ENCODE measurements around the gene SIRT3. TPM values are rescaled to one million over a fixed set of nuclear protein-coding genes. Genes with fewer than 3 reads are reported as not detected.
A peak's percentile ranks its signal among the peaks of the same experiment; 100 is the strongest.
"Not testable (repeated sequence)": the region's sequence is repeated elsewhere in the genome, so short reads cannot be mapped to it uniquely, and the experiment has no call there.

SIRT3 gene
- total RNA-seq, 4 donors from 2014 or later, result 21.2 to 36.3 (median 29.3) TPM

DNA sequence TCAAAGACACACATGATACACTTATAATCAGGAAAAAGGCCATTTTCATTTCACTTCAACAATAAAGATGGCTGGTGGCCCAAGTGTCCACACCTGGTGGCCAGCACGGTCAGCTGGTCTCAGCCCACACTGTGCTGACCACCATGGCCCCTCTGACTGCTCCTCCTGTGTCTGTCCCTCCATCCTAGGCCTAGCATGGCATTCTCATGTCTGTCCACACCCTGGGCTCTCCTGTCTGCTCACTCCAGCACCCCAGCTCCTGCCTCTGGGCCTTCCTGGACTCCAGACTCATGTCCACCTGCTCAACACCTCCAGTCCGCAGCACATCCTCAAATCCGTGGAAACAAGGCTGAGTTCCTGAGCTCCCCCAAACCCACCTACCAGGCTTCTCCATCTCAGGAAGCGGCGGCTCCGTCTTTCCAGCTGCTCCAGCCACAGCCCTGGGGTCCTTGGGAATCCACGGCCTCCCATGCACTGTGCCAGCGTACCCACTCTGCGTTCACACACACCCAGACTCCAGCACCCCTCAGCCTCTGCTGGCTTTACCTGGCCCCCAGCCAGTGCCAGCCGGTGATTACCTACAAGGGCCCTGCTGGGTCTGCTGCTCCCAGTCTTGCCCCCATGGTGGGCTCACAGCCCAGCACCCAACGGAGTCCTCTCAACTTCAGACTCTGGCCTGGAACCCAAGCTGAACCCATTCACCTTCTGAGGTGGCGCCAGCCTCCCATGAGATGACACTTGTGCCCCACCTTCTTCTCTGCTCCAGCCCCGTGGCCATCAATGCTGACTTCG, 13.9 kb downstream of the SIRT3 start:
- H3K36me3 ChIP-seq, result peaks cover 0 to 13% (median 0%) of the 10 kb centered on the region in 3 donors
- no peaks in the 10 kb centered on the region for H3K4me1 ChIP-seq
- no peaks in the 10 kb centered on the region for H3K9me3 ChIP-seq
- H3K27me3 ChIP-seq, result no peaks in the 10 kb centered on the region
- H3K27ac ChIP-seq, result peak overlapping the region in 1 of 4 donors; percentile 31
- TF ChIP-seq, protein P1, sequence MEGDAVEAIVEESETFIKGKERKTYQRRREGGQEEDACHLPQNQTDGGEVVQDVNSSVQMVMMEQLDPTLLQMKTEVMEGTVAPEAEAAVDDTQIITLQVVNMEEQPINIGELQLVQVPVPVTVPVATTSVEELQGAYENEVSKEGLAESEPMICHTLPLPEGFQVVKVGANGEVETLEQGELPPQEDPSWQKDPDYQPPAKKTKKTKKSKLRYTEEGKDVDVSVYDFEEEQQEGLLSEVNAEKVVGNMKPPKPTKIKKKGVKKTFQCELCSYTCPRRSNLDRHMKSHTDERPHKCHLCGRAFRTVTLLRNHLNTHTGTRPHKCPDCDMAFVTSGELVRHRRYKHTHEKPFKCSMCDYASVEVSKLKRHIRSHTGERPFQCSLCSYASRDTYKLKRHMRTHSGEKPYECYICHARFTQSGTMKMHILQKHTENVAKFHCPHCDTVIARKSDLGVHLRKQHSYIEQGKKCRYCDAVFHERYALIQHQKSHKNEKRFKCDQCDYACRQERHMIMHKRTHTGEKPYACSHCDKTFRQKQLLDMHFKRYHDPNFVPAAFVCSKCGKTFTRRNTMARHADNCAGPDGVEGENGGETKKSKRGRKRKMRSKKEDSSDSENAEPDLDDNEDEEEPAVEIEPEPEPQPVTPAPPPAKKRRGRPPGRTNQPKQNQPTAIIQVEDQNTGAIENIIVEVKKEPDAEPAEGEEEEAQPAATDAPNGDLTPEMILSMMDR (IDR thresholded peaks at IDR 0.05), result no peak
- no peak for TF ChIP-seq POLR2A (IDR thresholded peaks at IDR 0.05)
- DNase-seq, result peak in 1 of 3 donors; percentile 43
- no peak overlapping the region for H3K4me3 ChIP-seq

DNA sequence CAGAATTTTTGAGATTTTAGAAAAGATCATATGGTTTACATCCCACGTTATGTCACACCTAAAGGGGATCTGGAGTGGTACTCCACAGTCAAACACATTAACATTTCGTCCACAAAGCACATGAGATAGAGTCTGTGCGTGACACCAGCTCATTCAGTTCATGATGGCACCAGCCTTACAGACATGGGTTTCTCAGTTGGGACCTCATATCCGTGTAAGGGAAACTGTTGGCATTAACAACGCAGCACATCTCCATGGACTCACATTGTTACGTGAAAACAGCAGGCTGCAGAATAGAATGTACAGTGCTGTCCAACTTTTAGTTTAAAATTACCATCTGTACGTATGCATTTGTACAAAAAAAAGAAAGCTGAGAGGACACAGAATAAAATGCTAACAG, 14.6 kb downstream of the SIRT3 start:
- Histone ChIP-seq H3K27me3 (no peaks in the 10 kb centered on the region), H3K27ac (peak overlapping the region in 1 of 4 donors; percentile 37), H3K9me3 (no peaks in the 10 kb centered on the region), H3K4me3 (no peak overlapping the region), H3K4me1 (no peaks in the 10 kb centered on the region), H3K36me3 (peaks cover 0 to 15% (median 0%) of the 10 kb centered on the region in 3 donors)
- peak in 1 of 3 donors; percentile 4 for DNase-seq
- no peak for TF ChIP-seq POLR2A (IDR thresholded peaks at IDR 0.05)
- TF ChIP-seq, protein P1 (IDR thresholded peaks at IDR 0.05), result no peak

DNA sequence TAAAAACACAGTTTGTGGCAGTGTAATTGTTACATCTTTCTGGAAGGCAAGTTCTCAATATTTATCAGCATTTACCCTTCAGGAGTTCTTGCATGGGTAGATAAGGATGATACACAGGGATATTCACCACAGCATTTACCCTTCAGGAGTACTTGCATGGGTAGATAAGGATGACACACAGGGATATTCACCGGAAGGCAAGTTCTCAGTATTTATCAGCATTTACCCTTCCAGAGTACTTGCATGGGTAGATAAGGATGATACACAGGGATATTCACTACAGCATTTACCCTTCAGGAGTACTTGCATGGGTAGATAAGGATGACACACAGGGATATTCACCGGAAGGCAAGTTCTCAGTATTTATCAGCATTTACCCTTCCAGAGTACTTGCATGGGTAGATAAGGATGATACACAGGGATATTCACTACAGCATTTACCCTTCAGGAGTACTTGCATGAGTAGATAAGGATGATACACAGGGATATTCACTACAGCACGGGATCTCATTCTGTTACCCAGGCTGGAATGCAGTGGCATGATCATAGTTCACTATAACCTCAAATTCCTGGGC, 15.4 kb downstream of the SIRT3 start:
- not testable (repeated sequence) for H3K27ac ChIP-seq, H3K9me3 ChIP-seq, H3K4me3 ChIP-seq, DNase-seq, H3K4me1 ChIP-seq, H3K27me3 ChIP-seq
- peaks cover 0 to 23% (median 0%) of the 10 kb centered on the region in 3 donors for H3K36me3 ChIP-seq

DNA sequence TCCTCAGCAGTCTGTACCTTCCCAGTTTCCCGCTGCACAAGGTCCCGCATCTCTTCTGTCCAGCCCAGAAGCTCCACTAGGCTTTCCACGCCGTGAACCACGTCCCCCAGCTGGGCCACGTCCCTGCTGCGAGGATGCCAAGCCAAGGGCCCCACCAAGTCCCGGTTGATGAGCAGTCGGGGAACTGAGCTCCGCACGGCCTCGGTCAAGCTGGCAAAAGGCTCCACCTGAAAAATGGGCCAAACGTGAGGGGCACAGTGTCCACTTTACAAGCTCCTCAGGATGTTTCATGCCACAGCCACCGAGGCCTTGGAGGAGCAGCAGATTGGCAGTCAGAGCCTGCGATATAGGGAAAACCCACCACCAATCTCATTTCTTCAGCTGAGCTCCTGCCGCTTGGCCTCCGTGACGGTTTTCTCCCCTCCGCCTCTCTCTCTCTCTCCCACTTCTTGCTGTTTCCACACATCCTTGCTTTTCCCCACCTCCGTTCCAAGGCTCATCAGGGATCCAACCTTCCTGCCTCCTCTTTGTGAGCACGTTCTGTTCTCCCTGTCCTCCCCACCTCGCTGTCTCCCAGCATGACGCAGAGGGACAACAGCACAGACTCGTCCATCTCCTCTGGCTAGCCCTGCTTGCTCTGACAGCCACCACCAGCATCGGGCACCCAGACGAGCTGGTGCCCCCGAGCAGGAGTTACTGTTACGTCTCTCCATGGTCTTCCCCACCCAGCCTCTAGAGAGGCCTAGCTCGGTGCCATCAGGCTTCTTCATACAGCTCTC, 17.1 kb downstream of the SIRT3 start:
- DNase-seq, result peak in 1 of 3 donors; percentile 39
- H3K36me3 ChIP-seq, result peaks cover 0 to 34% (median 0%) of the 10 kb centered on the region in 3 donors
- TF ChIP-seq POLR2A (IDR thresholded peaks at IDR 0.05), result no peak
- TF ChIP-seq, protein P1 (IDR thresholded peaks at IDR 0.05), result no peak
- H3K9me3 ChIP-seq, result no peaks in the 10 kb centered on the region
- no peaks in the 10 kb centered on the region for H3K27me3 ChIP-seq
- H3K4me3 ChIP-seq, result no peak overlapping the region
- no peaks in the 10 kb centered on the region for H3K4me1 ChIP-seq
- H3K27ac ChIP-seq, result no peak overlapping the region

DNA sequence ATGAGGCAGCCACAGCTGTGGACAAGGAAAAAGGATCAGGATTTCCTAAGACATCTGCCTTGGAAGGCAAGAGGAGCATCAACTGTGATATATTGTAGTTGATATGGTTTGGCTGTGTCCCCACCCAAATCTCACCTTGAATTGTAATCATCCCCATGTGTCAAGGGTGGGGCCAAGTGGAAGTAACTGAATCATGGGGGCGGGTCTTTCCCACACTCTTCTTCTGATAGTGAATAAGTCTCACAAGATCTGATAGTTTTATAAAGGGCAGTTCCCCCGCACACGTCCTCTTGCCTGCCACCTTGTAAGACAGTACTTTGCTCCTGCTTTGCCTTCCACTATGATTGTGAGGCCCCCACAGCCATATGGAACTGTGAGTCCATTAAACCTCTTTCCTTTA, 18.4 kb downstream of the SIRT3 start:
- Histone ChIP-seq H3K9me3 (no peaks in the 10 kb centered on the region), H3K27me3 (no peaks in the 10 kb centered on the region), H3K4me1 (no peaks in the 10 kb centered on the region), H3K4me3 (no peak overlapping the region), H3K36me3 (peaks cover 0 to 46% (median 0%) of the 10 kb centered on the region in 3 donors), H3K27ac (no peak overlapping the region)
- TF ChIP-seq, protein P1 (IDR thresholded peaks at IDR 0.05), result no peak
- TF ChIP-seq POLR2A (IDR thresholded peaks at IDR 0.05), result no peak
- peak in 1 of 3 donors; percentile 13 for DNase-seq
